NCI-H146 (cell line): ENCODE data around the gene POLR3C.
A peak's percentile ranks its signal among the peaks of the same experiment; 100 is the strongest.
"Not testable (repeated sequence)": the region's sequence is repeated elsewhere in the genome, so short reads cannot be mapped to it uniquely, and the experiment has no call there.

Experiments used
- DNase-seq: peaks from one replicate; lab custom pipeline; 2025; lab: John Stamatoyannopoulos, UW

The POLR3C gene

DNA sequence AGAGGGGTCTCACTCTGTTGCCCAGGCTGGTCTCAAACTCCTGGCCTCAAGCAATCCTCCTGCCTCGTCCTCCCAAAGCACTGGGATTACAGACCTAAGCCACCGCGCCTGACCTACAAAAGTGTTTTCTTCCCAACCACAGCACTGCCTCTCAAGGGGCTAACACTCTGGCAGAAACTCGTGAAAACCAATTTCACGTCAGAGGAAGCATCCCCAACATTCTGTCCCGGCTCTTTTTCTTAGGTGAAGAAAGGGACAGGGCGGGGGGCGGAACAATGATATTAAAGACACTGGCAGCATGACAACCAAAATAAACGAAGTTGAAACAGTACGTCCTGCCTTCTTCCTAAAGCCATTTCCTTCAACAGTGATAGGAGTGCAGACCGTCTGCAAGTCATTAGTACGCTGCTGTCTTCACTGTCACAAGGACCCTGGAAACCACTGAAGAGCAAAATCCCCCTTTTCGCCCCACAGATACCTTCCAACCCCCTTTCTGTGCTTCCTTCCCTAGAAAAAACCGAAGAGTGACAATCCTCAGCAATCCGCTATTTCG, 1.1 kb upstream of the POLR3C start:
- DNase-seq = not testable (repeated sequence)

GRCh38 chr1:145824499-145824842, 471 bp downstream of the POLR3C start:
- DNase-seq = no peak

GRCh38 chr1:145826030-145826429, 2.0 kb downstream of the POLR3C start:
- DNase-seq = no peak

GRCh38 chr1:145827966-145828365, 4.0 kb downstream of the POLR3C start:
- DNase-seq = no peak

DNA sequence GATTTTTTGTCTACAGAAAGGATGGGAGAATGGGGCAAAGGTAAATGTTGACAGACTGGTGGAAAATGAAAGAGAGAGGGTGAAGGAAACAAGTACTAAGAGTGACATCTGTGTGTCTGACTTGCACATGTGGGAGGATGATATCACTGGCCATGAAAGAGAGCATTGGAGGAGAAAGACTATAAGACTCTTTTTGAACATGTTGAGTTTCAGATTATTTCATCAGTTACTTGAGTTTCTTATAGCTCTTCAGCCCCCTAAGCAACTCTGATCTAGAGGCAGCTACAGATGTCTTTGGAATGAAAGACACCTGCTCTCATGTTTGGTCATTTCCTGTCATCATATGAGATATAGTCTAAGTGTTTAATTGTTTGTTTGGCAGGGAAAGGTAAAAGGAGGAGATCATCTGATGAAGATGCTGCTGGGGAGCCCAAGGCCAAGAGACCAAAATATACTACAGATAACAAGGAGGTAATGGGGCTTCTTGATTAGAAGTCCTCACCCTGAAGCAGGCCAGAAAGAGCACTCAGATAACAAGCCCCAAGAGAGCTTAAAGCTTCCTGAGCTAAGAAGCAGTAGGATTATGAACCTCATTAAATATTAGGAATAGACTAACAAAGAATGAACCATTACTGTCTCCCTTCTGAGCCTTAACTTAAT, 4.5 kb downstream of the POLR3C start:
- no peak for DNase-seq

DNA sequence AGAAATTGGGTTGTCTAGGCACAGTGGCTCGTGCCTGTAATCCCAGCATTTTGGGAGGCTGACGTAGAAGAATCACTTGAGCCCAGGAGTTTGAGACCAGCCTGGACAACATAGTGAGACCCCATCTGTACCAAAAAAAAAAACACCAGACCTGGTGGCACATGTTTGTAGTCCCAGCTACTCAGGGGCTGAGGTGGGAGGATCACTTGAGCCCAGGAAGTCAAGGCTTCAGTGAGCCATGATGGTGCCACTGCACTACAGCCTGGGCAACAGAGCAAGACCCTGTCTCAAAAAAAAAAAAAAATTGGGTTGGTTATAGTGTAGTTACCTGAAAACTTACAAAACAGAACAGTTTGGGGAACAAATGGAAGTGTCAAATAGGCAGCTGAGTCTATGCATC, 6.8 kb downstream of the POLR3C start:
- DNase-seq = not testable (repeated sequence)

- no peak for DNase-seq
These were observed 13.7 kb downstream of the POLR3C start for GRCh38 chr1:145837656-145838055.

- no peak for DNase-seq
These were observed 19.0 kb downstream of the POLR3C start for GRCh38 chr1:145843031-145843430.

- no peak for DNase-seq
These were observed 21.1 kb downstream of the POLR3C start for GRCh38 chr1:145845144-145845513.

DNA sequence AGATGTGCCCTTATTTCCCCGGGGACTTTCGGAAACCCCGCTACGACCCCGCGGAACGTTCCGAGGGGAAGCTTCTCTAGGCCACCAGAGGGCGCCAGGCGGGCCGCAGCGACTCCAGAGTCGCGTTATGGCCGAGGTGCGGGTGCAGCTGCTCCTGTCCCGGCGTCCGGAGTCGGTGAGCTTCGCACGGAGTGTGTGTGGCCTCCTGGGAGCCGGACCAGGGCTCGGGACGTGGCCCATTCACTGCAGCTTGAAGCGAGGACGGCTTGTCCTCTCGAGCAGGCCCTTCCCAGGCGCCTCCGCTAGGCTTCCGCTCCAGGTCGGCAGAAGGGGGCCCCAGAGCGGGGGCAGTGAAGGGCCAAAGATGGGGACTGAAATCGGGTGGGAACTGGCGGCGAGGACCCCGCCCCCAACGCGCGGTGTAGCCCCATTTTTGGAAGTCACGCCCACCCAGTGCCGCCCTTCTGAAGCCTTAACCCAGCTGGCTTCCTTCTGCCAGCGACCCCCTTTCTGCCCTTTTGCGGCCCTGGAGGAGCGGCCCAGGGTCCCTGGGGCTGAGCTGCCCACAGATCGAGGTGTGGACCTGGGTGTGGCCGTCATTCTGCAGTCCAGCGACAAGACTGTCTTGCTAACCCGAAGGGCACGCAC, 21.6 kb downstream of the POLR3C start, which contains the start of gene NUDT17:
TSS of gene NUDT17 (plus strand) at position 117 of the 648 bp plus-strand sequence. CDS start at position 128, 11 bp downstream.
- DNase-seq = peak; percentile 84

GRCh38 chr1:145846201-145846612, 22.2 kb downstream of the POLR3C start:
- DNase-seq = peak; percentile 50

- DNase-seq = no peak
These were observed 23.8 kb downstream of the POLR3C start for GRCh38 chr1:145847827-145848226.

DNA sequence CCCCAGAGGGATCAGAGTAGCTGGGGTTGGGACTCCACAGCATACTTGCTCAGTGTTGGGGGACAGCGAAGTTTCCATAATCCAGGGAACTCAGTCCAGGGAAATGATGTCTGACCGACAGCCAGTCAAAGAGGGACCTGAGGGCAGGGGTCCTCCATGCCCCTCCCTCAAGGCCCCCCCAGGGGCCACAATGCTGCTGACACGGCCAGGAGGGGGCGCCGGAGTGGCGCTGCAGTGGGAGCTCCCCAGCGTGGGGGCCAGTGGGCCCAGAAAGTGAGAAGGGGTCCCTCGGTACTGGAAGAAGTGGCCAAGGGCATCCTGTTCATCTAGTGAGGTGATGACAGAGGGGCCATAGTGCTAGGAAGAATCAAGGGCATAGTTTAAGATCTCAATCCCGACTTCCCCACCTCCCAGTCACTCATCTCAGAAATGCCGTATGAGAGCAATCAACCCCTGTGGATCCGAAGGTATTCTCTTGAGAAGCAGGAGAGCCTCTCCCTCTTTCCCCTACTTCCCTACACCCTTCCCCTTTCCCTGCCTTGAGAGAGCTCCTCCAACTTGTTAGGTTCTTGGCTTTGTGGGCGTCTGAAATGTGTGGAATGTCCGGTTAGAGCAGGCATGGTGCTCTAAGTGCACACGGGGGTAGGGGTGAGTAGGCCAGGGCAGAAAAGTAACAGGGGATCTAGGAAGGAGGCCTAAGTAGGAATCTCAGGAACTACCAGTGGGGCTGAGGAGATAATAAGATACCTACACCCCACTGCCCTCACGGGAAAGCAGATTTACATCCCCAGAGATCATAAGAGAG, 25.6 kb downstream of the POLR3C start:
- DNase-seq = no peak

- no peak for DNase-seq
These were observed 31.5 kb downstream of the POLR3C start for GRCh38 chr1:145855426-145855948.

GRCh38 chr1:145857170-145857569, 33.2 kb downstream of the POLR3C start:
- no peak for DNase-seq

DNA sequence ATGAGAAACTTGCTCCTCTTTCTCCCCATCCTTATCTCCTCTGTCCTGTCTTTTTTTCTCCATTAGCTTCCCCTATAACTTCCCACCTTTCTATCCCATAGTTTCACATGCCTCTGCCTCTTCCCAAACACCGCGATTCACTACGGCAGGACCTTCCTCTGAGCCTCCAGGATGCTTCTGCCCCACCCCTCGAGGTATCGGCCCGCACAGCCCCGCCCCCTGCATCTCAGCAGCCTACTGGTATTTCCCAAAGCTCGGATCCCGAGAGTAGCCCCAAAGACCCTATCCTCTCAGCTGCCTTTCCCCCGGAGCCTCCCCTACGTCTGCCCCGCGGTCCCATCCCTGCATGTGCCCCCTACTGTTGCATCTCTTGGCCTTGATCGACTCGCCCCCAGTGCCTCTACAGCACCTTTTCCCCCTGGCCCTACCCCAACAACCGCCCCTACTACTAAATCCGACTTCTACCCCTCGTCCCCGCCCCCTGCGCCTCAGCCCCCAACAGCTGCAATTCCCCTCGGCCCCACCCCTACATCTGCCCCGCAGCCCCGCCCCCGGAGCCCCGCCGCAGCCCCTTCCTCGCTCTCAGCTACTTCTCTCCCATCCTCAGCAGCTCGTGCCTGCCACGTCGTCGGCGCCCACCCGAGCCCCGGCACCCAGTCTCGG, 34.4 kb downstream of the POLR3C start:
- DNase-seq = peak; percentile 73

DNA sequence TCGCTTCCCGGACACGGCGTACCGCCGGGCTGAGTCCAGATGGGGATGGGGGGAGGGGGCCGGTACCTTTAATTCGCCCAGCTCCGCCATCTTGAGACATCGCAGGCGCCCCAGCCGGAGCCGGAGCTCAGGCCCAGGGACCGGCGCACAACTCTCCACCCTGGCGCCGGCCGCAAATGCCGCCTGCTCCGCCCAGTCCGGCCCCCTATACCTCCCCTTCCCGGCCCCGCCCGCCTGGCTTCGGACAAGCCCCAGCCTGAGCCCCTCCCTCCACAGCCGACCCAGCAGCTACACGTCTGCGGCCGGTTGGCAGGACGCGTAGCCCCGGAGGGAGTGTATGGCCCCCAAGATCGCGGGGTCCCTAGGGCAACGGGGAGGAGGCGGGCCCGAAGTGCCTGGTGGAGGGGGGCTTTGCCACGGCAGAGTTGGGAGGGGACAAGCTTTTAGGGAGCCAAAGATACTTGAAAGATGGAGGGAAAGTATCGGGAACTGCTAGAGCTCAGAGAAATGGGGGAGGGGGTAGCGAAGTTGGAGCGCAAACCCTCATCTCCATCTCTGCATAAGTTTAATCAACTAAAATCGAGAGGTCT, 35.0 kb downstream of the POLR3C start, which contains the start of gene PIAS3:
TSS of gene PIAS3 (minus strand) at position 181 of the 590 bp plus-strand sequence. CDS start at position 90, 91 bp downstream.
- DNase-seq = peak; percentile 95

DNA sequence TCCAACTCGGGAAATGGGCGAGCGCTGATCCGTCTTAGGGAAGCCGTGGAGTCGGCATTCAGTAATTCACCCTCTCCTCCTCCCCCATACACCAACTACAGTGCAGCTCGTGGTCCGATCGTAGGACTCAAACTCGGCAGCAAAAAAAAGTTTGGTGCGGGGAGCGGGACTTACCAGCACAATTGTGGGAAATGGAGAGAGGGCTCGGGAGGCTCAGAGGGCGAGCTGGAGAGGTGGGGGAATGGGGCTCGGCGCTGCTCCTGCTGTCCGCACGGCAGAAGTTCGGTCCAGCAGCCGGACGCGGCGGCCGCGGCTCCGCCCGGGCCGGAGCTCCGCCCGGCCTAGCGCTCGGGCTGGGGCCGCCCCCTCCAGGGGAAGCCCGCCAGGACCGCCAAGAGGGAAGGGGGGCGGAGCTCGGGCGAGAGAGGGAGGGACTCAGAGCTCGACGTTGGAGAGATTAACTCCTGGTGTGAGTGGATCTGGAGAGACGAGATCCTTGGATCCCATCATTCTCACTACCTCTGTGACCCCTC, 35.6 kb downstream of the POLR3C start:
- DNase-seq = peak; percentile 89

DNA sequence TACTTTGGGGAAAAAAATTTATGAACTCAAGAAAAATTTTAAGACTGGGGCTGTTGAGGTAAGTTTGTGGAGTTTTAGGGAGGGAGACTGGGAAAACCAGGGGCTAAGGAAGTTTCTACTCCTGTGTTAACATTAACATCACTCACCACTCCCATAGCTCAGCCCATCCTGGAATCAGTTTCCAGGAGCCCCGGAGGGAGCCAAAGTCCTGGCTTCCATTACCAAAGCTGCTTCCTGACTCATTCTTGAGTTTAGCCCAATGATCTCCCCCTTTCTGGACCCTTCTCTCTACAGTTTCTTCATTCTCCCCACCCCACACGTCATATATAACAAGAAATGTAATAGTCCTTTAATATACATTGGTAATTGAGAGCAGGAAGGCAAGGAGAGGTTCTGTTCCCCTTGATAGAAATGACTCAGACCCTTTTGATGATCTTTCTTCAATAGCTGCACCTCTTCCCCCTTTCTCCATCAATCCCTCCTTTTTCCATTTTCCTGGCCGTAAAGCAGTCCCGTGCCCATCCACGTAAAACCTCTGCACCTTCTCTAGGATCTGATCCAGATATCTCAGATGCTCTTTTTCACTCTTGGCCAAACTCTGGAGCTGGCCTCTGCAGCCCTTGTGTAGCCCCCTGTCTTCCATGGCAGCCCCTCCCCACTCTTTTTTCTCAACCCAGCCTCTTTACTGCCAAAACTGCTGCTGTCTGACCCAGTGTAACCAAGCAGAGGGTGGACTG, 39.5 kb downstream of the POLR3C start:
- no peak for DNase-seq

GRCh38 chr1:145868232-145868631, 44.2 kb downstream of the POLR3C start:
- no peak for DNase-seq
